Measurements from ENCODE around the gene PIK3CB.
"Not testable (repeated sequence)": the region's sequence is repeated elsewhere in the genome, so short reads cannot be mapped to it uniquely, and the experiment has no call there.

PIK3CB gene

GRCh38 chr3:138726946-138727730 lies 107.6 kb downstream of the PIK3CB start:
- no peak for DNase-seq

GRCh38 chr3:138726042-138726441 lies 108.7 kb downstream of the PIK3CB start:
- not testable (repeated sequence) for DNase-seq

- DNase-seq = no peak
Observed at GRCh38 chr3:138725116-138725515, 109.6 kb downstream of the PIK3CB start.

- DNase-seq = no peak
Observed at GRCh38 chr3:138724443-138724842, 110.3 kb downstream of the PIK3CB start.

- no peak for DNase-seq
Observed at GRCh38 chr3:138718849-138719248, 115.9 kb downstream of the PIK3CB start.

GRCh38 chr3:138717348-138717747 lies 117.4 kb downstream of the PIK3CB start:
- no peak for DNase-seq

GRCh38 chr3:138712086-138712485 lies 122.6 kb downstream of the PIK3CB start:
- DNase-seq = no peak

- DNase-seq = no peak
Observed at GRCh38 chr3:138705675-138706074, 129.1 kb downstream of the PIK3CB start.

GRCh38 chr3:138696666-138697370 lies 137.9 kb downstream of the PIK3CB start:
- DNase-seq = no peak

GRCh38 chr3:138694287-138695007 lies 140.3 kb downstream of the PIK3CB start:
- no peak for DNase-seq

GRCh38 chr3:138692152-138692551 lies 142.6 kb downstream of the PIK3CB start:
- no peak for DNase-seq

GRCh38 chr3:138691351-138691750 lies 143.4 kb downstream of the PIK3CB start:
- no peak for DNase-seq

GRCh38 chr3:138690036-138690435 lies 144.7 kb downstream of the PIK3CB start:
- no peak for DNase-seq

GRCh38 chr3:138688871-138689299 lies 145.8 kb downstream of the PIK3CB start:
- no peak for DNase-seq

GRCh38 chr3:138687236-138687635 lies 147.5 kb downstream of the PIK3CB start:
- no peak for DNase-seq

GRCh38 chr3:138686771-138687221 lies 147.9 kb downstream of the PIK3CB start:
- no peak for DNase-seq

GRCh38 chr3:138684396-138684795 lies 150.3 kb downstream of the PIK3CB start:
- DNase-seq = no peak

- DNase-seq = no peak
Observed at GRCh38 chr3:138682648-138683047, 152.1 kb downstream of the PIK3CB start.

- no peak for DNase-seq
Observed at GRCh38 chr3:138681463-138682220, 153.1 kb downstream of the PIK3CB start.

GRCh38 chr3:138680974-138681373 lies 153.8 kb downstream of the PIK3CB start:
- not testable (repeated sequence) for DNase-seq

GRCh38 chr3:138678874-138679392 lies 155.8 kb downstream of the PIK3CB start:
- DNase-seq = no peak

GRCh38 chr3:138678086-138678485 lies 156.6 kb downstream of the PIK3CB start:
- no peak for DNase-seq

Measured in 8988T (cell line).